K562 (cell line): ENCODE data around the gene GYPA.

Experiments
- BRF1 ChIP-seq: IDR thresholded peaks from 3 replicates; pipeline ENCODE4 v1.6.1; 2011; ENCODE audit warnings: borderline replicate concordance, mild to moderate bottlenecking; ENCODE audit not compliant: insufficient read length; ENCODE audit errors: extremely low read depth
- CBFB ChIP-seq: sonication (generic); formaldehyde crosslinking; IDR thresholded peaks from 2 replicates; pipeline ENCODE4 v1.4.0; 2020; ENCODE audit warnings: mild to moderate bottlenecking, missing genetic modification reagents
- CTCF ChIP-seq, 3 experiments: IDR thresholded peaks in 2 of 3; conservative IDR thresholded peaks in 1 of 3; 2 replicates each; pipeline ENCODE4 v1.5.1; 2011 to 2012; ENCODE audit warnings: low read length in 3 of 3, mild to moderate bottlenecking in 3 of 3, control low read depth in 2 of 3, improper control_type of control experiment in 1 of 3, inconsistent platforms in 1 of 3, low read depth in 1 of 3, mixed read lengths in 1 of 3, moderate library complexity in 1 of 3; ENCODE audit not compliant: insufficient read depth in 2 of 3
- GATAD2A ChIP-seq: fragments of 450-650 bp; IDR thresholded peaks from 2 replicates; pipeline ENCODE4 v1.6.1; 2017
- NCOA1 ChIP-seq: fragments of 450-650 bp; IDR thresholded peaks from 2 replicates; pipeline ENCODE4 v1.6.1; 2016; ENCODE audit warnings: low read depth
- SIRT6 ChIP-seq: IDR thresholded peaks from one replicate; pipeline ENCODE4 v1.6.1; 2012; ENCODE audit warnings: low read depth, mild to moderate bottlenecking, control low read depth, inconsistent platforms, low read length, moderate library complexity
- TCF3 ChIP-seq: sonication (generic); formaldehyde crosslinking; IDR thresholded peaks from 2 replicates; pipeline ENCODE4 v1.4.0; 2020; ENCODE audit warnings: mild to moderate bottlenecking, missing genetic modification reagents
- ZBTB26 ChIP-seq: fragments of 450-650 bp; formaldehyde crosslinking; IDR thresholded peaks from 2 replicates; pipeline ENCODE4 v1.4.0; 2022; ENCODE audit warnings: missing genetic modification characterization
- ZNF124 ChIP-seq: sonication (generic); formaldehyde crosslinking; IDR thresholded peaks from 2 replicates; pipeline ENCODE4 v1.8.1; 2022; ENCODE audit warnings: missing genetic modification reagents
- ZNF274 ChIP-seq: IDR thresholded peaks from 2 replicates; pipeline ENCODE4 v1.6.1; 2011; ENCODE audit warnings: low read depth, mild to moderate bottlenecking, low read length, moderate library complexity, borderline replicate concordance
- ZZZ3 ChIP-seq: fragments of 450-650 bp; IDR thresholded peaks from 2 replicates; pipeline ENCODE4 v1.6.1; 2016; ENCODE audit warnings: antibody characterized with exemption, mild to moderate bottlenecking, moderate library complexity
- TF ChIP-seq, protein P1 (sequence below): fragments of 450-650 bp; IDR thresholded peaks from 2 replicates; pipeline ENCODE4 v1.6.1; 2016; ENCODE audit warnings: missing biosample characterization, missing genetic modification characterization
- TF ChIP-seq, protein P2 (sequence below), 2 experiments: fragments of 200-800 bp in 1 of 2; sonication (Bioruptor generic) in 1 of 2; sonication (generic) in 1 of 2; formaldehyde crosslinking in 1 of 2; IDR thresholded peaks in 1 of 2; conservative IDR thresholded peaks in 1 of 2; 2 replicates each; pipeline versions ENCODE4 v1.5.0 to v1.6.1; 2016 to 2020; ENCODE audit warnings: missing compliant biosample characterization in 1 of 2, missing genetic modification characterization in 1 of 2, missing genetic modification reagents in 1 of 2

- TF ChIP-seq BRF1 (no peak), NCOA1 (no peak), CBFB (CRISPR knock-in tag) (no peak), ZBTB26 (no peak), SIRT6 (no peak), TCF3 (no peak), CTCF (IDR thresholded peaks at IDR 0.05 in 2 of 3, conservative IDR thresholded peaks at IDR 0.05 in 1 of 3; ENCODE audit: insufficient read depth in 2 of 3, low read depth in 1 of 3, low read length in 3 of 3) (no peak), GATAD2A (no peak), ZNF274 (no peak), ZZZ3 (no peak), ZNF124 (CRISPR knock-in tag) (no peak)
- TF ChIP-seq, protein P1, sequence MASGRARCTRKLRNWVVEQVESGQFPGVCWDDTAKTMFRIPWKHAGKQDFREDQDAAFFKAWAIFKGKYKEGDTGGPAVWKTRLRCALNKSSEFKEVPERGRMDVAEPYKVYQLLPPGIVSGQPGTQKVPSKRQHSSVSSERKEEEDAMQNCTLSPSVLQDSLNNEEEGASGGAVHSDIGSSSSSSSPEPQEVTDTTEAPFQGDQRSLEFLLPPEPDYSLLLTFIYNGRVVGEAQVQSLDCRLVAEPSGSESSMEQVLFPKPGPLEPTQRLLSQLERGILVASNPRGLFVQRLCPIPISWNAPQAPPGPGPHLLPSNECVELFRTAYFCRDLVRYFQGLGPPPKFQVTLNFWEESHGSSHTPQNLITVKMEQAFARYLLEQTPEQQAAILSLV, result no peak
- TF ChIP-seq, protein P2, sequence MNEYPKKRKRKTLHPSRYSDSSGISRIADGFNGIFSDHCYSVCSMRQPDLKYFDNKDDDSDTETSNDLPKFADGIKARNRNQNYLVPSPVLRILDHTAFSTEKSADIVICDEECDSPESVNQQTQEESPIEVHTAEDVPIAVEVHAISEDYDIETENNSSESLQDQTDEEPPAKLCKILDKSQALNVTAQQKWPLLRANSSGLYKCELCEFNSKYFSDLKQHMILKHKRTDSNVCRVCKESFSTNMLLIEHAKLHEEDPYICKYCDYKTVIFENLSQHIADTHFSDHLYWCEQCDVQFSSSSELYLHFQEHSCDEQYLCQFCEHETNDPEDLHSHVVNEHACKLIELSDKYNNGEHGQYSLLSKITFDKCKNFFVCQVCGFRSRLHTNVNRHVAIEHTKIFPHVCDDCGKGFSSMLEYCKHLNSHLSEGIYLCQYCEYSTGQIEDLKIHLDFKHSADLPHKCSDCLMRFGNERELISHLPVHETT (CRISPR knock-in tag; conservative IDR thresholded peaks at IDR 0.05 in 1 of 2, IDR thresholded peaks at IDR 0.05 in 1 of 2), result no peak
Observed at GRCh38 chr4:144190009-144190408, 49.5 kb upstream of the GYPA start.
